ENCODE data around the gene BTD.

The BTD gene

DNA sequence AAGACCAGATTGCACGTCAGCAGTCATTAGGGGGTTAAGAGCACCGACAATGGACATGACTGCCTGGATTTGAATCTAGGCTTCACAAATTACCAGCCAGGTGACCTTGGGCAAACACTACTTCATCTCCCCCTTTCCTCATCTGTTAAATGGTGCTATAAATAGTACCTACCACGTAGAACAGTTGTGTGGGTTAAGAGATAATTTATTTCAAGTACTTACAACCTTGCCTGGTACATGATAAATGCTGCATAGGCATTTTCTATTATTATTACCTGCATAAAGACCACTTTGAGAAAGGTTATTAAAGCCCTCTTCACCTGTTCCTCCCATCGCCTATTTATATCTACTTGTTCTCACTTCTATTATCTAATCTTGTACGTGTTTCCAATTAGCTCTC, 64.7 kb downstream of the BTD start:
- no peak for TF ChIP-seq FOXP2 (optimal IDR thresholded peaks at IDR 0.05; ENCODE audit: borderline replicate concordance, extremely low read depth, extremely low read length, insufficient read depth)
- no peak for TF ChIP-seq TAF1 (IDR thresholded peaks at IDR 0.05; ENCODE audit: borderline replicate concordance, insufficient read depth, low read length)
- TF ChIP-seq REST (IDR thresholded peaks at IDR 0.05; ENCODE audit: insufficient read depth in 1 of 2, low read depth in 2 of 2, low read length in 2 of 2), result no peak
- TF ChIP-seq POLR2AphosphoS5 (IDR thresholded peaks at IDR 0.05; ENCODE audit: low read depth, low read length), result no peak
- no peak for TF ChIP-seq SIN3A (IDR thresholded peaks at IDR 0.05; ENCODE audit: borderline replicate concordance, insufficient read depth, low read length)

- TF ChIP-seq POLR2AphosphoS5 (IDR thresholded peaks at IDR 0.05; ENCODE audit: low read depth, low read length), result no peak
- TF ChIP-seq REST (IDR thresholded peaks at IDR 0.05; ENCODE audit: insufficient read depth in 1 of 2, low read depth in 2 of 2, low read length in 2 of 2), result no peak
- no peak for TF ChIP-seq FOXP2 (optimal IDR thresholded peaks at IDR 0.05; ENCODE audit: borderline replicate concordance, extremely low read depth, extremely low read length, insufficient read depth)
These were observed 65.9 kb downstream of the BTD start for GRCh38 chr3:15667484-15667883.

- TF ChIP-seq TAF1 (IDR thresholded peaks at IDR 0.05; ENCODE audit: borderline replicate concordance, insufficient read depth, low read length) (no peak), REST (IDR thresholded peaks at IDR 0.05; ENCODE audit: insufficient read depth in 1 of 2, low read depth in 2 of 2, low read length in 2 of 2) (no peak), POLR2AphosphoS5 (IDR thresholded peaks at IDR 0.05; ENCODE audit: low read depth, low read length) (no peak), FOXP2 (optimal IDR thresholded peaks at IDR 0.05; ENCODE audit: borderline replicate concordance, extremely low read depth, extremely low read length, insufficient read depth) (no peak), SIN3A (IDR thresholded peaks at IDR 0.05; ENCODE audit: borderline replicate concordance, insufficient read depth, low read length) (no peak)
These were observed 72.0 kb downstream of the BTD start for GRCh38 chr3:15673536-15673935.

DNA sequence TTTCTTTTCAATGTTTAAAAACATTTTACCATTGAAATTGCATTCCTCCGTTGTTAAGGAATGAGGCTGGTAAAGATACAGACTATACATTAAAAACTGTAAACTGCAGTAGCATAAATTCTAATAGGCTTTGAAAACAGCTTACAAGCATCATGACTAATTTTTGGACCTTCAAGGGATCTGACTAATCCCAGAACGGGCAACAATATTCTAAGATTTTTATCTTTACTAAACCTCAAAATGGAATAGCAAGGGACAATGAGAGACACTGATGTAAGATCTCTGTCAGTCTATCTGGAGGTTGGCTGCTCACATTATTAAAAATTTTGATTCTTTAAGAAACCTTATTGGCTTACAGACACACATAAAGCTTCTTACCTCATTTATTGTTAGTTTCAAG, 74.7 kb downstream of the BTD start:
- TF ChIP-seq POLR2AphosphoS5 (IDR thresholded peaks at IDR 0.05; ENCODE audit: low read depth, low read length) (no peak), FOXP2 (optimal IDR thresholded peaks at IDR 0.05; ENCODE audit: borderline replicate concordance, extremely low read depth, extremely low read length, insufficient read depth) (no peak), SIN3A (IDR thresholded peaks at IDR 0.05; ENCODE audit: borderline replicate concordance, insufficient read depth, low read length) (no peak), TAF1 (IDR thresholded peaks at IDR 0.05; ENCODE audit: borderline replicate concordance, insufficient read depth, low read length) (no peak), REST (IDR thresholded peaks at IDR 0.05; ENCODE audit: insufficient read depth in 1 of 2, low read depth in 2 of 2, low read length in 2 of 2) (no peak)

GRCh38 chr3:15679306-15679705, 77.8 kb downstream of the BTD start:
- TF ChIP-seq REST (IDR thresholded peaks at IDR 0.05; ENCODE audit: insufficient read depth in 1 of 2, low read depth in 2 of 2, low read length in 2 of 2) (no peak), POLR2AphosphoS5 (IDR thresholded peaks at IDR 0.05; ENCODE audit: low read depth, low read length) (no peak), TAF1 (IDR thresholded peaks at IDR 0.05; ENCODE audit: borderline replicate concordance, insufficient read depth, low read length) (no peak), FOXP2 (optimal IDR thresholded peaks at IDR 0.05; ENCODE audit: borderline replicate concordance, extremely low read depth, extremely low read length, insufficient read depth) (no peak), SIN3A (IDR thresholded peaks at IDR 0.05; ENCODE audit: borderline replicate concordance, insufficient read depth, low read length) (no peak)
